HepG2 (cell line): ENCODE measurements around the gene LRTM2. TPM values are rescaled to one million over a fixed set of nuclear protein-coding genes. Genes with fewer than 3 reads are reported as not detected.
A peak's percentile ranks its signal among the peaks of the same experiment; 100 is the strongest.

Experiments
- ATAC-seq: fragments of 200-7000 bp; cut with Tn5 transposase; 3 replicates; pipeline ENCODE4 v1.9.1; 2020; ENCODE audit warnings: mild to moderate bottlenecking, moderate library complexity
- BruUV-seq: library from RNA; stranded (reverse); fragments of 400-500 nt; replicated peaks from 2 replicates; lab custom pipeline; 2021; lab: Mats Ljungman, UMichigan
- CTCF ChIA-PET: fragments of 300-600 bp; formaldehyde crosslinking; extraction: SDS; loops from one replicate; lab custom pipeline; 2021; ENCODE audit warnings: low total read pairs, inconsistent platforms, low intra/inter-chr PET ratio; lab: Yijun Ruan, JAX
- POLR2A ChIA-PET: fragments of 350-600 bp; sonication (Branson Sonifier 250); formaldehyde crosslinking; loops from one replicate; lab custom pipeline; 2020; ENCODE audit warnings: antibody characterized with exemption, inconsistent platforms; lab: Yijun Ruan, JAX
- DNase-seq: peaks from one replicate; pipeline ENCODE4 v3.0.0-alpha.2; 2015; ENCODE audit warnings: low spot score
- FAIRE-seq: peaks from 3 replicates; lab custom pipeline; 2011; peaks lifted over from hg19 to GRCh38; lab: Jason Lieb, UNC
- H2AFZ ChIP-seq: one replicate; pipeline ENCODE4 v1.6.1; 2011; ENCODE audit warnings: low read length, inconsistent platforms
- H3K27ac ChIP-seq: fragments of 300-600 bp; 3 replicates; pipeline ENCODE4 v1.8.0; 2011; ENCODE audit warnings: mixed run types, mild to moderate bottlenecking, mixed read lengths, low read length, inconsistent platforms; ENCODE audit not compliant: insufficient read depth; ENCODE audit errors: extremely low read length
- H3K27me3 ChIP-seq, 2 experiments: fragments of 200-600 bp in 1 of 2; 2 replicates in 1 of 2; 3 replicates in 1 of 2; pipeline versions ENCODE4 v1.6.0 to v1.8.0; 2011; ENCODE audit warnings: low read length in 2 of 2, mild to moderate bottlenecking in 2 of 2, moderate library complexity in 2 of 2, inconsistent platforms in 1 of 2; ENCODE audit not compliant: insufficient read depth in 2 of 2, control insufficient read depth in 1 of 2
- H3K36me3 ChIP-seq, 2 experiments: fragments of 200-600 bp in 1 of 2; replicated peaks in 1 of 2; 2 replicates in 1 of 2; 3 replicates in 1 of 2; pipeline versions ENCODE4 v1.5.1 to v1.8.0; 2011; ENCODE audit warnings: low read length in 2 of 2, inconsistent platforms in 1 of 2; ENCODE audit not compliant: insufficient read depth in 2 of 2, control insufficient read depth in 1 of 2
- H3K4me1 ChIP-seq: 2 replicates; pipeline ENCODE4 v1.5.1; 2012; ENCODE audit warnings: low read length, inconsistent platforms; ENCODE audit not compliant: insufficient read depth
- H3K4me2 ChIP-seq: 2 replicates; pipeline ENCODE4 v1.6.0; 2011; ENCODE audit warnings: low read depth, low read length, inconsistent platforms
- H3K4me3 ChIP-seq, 3 experiments: fragments of 200-600 bp in 1 of 3; sonication (generic), shearing (Covaris generic) in 1 of 3; replicated peaks in 1 of 3; 2 replicates each; pipeline ENCODE4 v1.5.1; 2011 to 2016; ENCODE audit warnings: low read length in 3 of 3, inconsistent platforms in 2 of 3, low read depth in 2 of 3, mild to moderate bottlenecking in 2 of 3, control low read depth in 1 of 3, mixed read lengths in 1 of 3; ENCODE audit not compliant: insufficient read depth in 1 of 3
- H3K79me2 ChIP-seq: one replicate; pipeline ENCODE4 v1.6.1; 2011; ENCODE audit warnings: low read length, inconsistent platforms; ENCODE audit not compliant: insufficient read depth
- H3K9ac ChIP-seq: 2 replicates; pipeline ENCODE4 v1.6.0; 2011; ENCODE audit warnings: mild to moderate bottlenecking, low read depth, low read length, inconsistent platforms; ENCODE audit not compliant: insufficient read depth
- H3K9me3 ChIP-seq: 2 replicates; pipeline ENCODE4 v1.5.1; 2012; ENCODE audit warnings: mild to moderate bottlenecking, low read length
- H4K20me1 ChIP-seq: 2 replicates; pipeline ENCODE4 v1.6.0; 2011; ENCODE audit warnings: inconsistent platforms, mild to moderate bottlenecking, low read length, moderate library complexity; ENCODE audit not compliant: insufficient read depth
- BRD4 ChIP-seq: sonication (generic); formaldehyde crosslinking; IDR thresholded peaks from 2 replicates; pipeline ENCODE4 v1.4.0; 2020; ENCODE audit warnings: missing genetic modification reagents
- NFIC ChIP-seq: IDR thresholded peaks from 2 replicates; pipeline ENCODE4 v1.6.1; 2012; ENCODE audit warnings: mild to moderate bottlenecking, low read length, inconsistent platforms
- PAF1 ChIP-seq: IDR thresholded peaks from 2 replicates; pipeline ENCODE4 v1.6.1; 2016; ENCODE audit warnings: missing genetic modification reagents, missing compliant biosample characterization
- POLR2A ChIP-seq, 2 experiments: IDR thresholded peaks; 2 replicates each; pipeline ENCODE4 v1.6.1; 2011; ENCODE audit warnings: low read depth in 2 of 2, low read length in 2 of 2, mild to moderate bottlenecking in 1 of 2, moderate library complexity in 1 of 2; ENCODE audit not compliant: insufficient read depth in 1 of 2
- RBM22 ChIP-seq: fragments of 200-400 bp; formaldehyde crosslinking; optimal IDR thresholded peaks from 2 replicates; pipeline ENCODE3; 2017; ENCODE audit warnings: mild to moderate bottlenecking, low read length, moderate library complexity
- THYN1 ChIP-seq: sonication (generic); formaldehyde crosslinking; IDR thresholded peaks from 2 replicates; pipeline ENCODE4 v1.8.1; 2023; ENCODE audit warnings: low read depth, mild to moderate bottlenecking, moderate library complexity, missing genetic modification reagents, borderline replicate concordance
- ZBTB38 ChIP-seq: sonication (generic); formaldehyde crosslinking; IDR thresholded peaks from 2 replicates; pipeline ENCODE4 v1.5.1; 2020; ENCODE audit warnings: mild to moderate bottlenecking, missing genetic modification reagents
- ZNF101 ChIP-seq: sonication (generic); formaldehyde crosslinking; IDR thresholded peaks from 2 replicates; pipeline ENCODE4 v1.4.0; 2020; ENCODE audit warnings: mild to moderate bottlenecking, low read depth, missing genetic modification reagents, borderline replicate concordance
- WGBS: methylation state at CpG from one replicate; pipeline ENCODE4 v1.1.6; 2017; ENCODE audit warnings: low lambda C conversion rate; 5-methylcytosine and 5-hydroxymethylcytosine counted together
- in situ Hi-C: cut with HindIII; loops from 2 replicates; pipeline ENCODE4 v1.10.0; 2017; ENCODE audit warnings: low pct_unique_long_range_greater_than_20kb; ENCODE audit not compliant: extremely low pct_ligation_motif_present
- intact Hi-C: fragments of 100-400 bp; cut with micrococcal nuclease; formaldehyde crosslinking; loops from one replicate; pipeline ENCODE4 v1.10.0; 2022; ENCODE audit not compliant: unreplicated experiment
- polyA plus RNA-seq, 8 experiments: library from polyadenylated mRNA; depleted of rRNA in 3 of 8; stranded (reverse) in 7 of 8; unstranded in 1 of 8; fragments of >200 nt; fragmentation: Illumina TruSeq in 4 of 8; extraction: Trizol in 4 of 8; gene quantifications; 2 replicates each; pipeline versions ENCODE4 v1.2.1 to v1.2.3, GENCODE V29; 2011 to 2016; ENCODE audit warnings: low read depth in 4 of 8, missing spikeins in 1 of 8, mixed read lengths in 1 of 8; ENCODE audit not compliant: insufficient read depth in 1 of 8
- total RNA-seq, 5 experiments: library from RNA; depleted of rRNA; stranded (reverse); fragments of >200 nt; fragmentation: Illumina TruSeq; extraction: Trizol; gene quantifications; 2 replicates each; pipeline ENCODE4 v1.2.3, GENCODE V29; 2016; ENCODE audit warnings: low read depth in 1 of 5
- TF ChIP-seq, protein P1 (sequence below): sonication (generic); formaldehyde crosslinking; IDR thresholded peaks from 2 replicates; pipeline ENCODE4 v1.4.0; 2020; ENCODE audit warnings: mild to moderate bottlenecking, missing genetic modification reagents

The LRTM2 gene
- total and polyA plus RNA-seq, 2 of the 13 experiments (the other 11 are each of a cell fraction or from before 2014, with no cell fraction given), result 0.09 TPM; not detected in 1

DNA sequence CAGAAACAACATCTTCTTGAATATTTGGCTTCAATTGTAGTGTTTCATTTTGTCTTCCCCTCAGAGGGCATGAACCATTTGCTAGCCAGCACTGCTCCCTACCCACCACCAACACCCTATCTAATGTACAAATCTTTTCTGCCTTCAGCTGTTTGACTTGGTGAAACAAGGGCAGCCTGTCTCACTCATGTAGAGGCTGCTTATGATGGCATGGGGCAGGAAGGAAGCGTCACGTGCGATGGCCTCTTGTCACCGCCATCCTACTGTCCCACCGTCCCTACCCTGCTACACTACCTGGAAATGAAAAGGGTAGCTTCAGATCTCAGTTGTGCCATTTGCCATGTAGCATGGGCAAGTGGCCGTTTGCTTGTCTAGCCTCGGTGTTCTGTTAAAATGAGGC, 29.9 kb upstream of the LRTM2 start:
- H3K9ac ChIP-seq, result no peak overlapping the region
- no peak overlapping the region for H2AFZ ChIP-seq
- no peak overlapping the region for H3K4me2 ChIP-seq
- in situ Hi-C loops, result loop anchor here (5.0 kb wide), 2 partner anchors 138 to 147 kb away; no protein-coding TSS in a partner anchor
- no peak overlapping the region for H3K27ac ChIP-seq
- ATAC-seq, result peak; percentile 9; the same call in 2 of the 3 replicates
- no peak for DNase-seq
- H4K20me1 ChIP-seq, result no peaks in the 10 kb centered on the region
- H3K9me3 ChIP-seq, result no peaks in the 10 kb centered on the region
- intact Hi-C loops, result loop anchor here (5.0 kb wide), 1 partner anchor 98 kb away; the partner anchor contains the start of gene ADIPOR2
- H3K36me3 ChIP-seq, result peaks cover 7 to 32% of the 10 kb centered on the region in 2 experiments
- ChIA-PET CTCF (interaction anchor here (0.9 to 3.2 kb wide), 4 partner anchors 80 to 156 kb away, joined by 3 to 47 read pairs (median 10); no protein-coding TSS in a partner anchor), POLR2A (interaction anchor here (1.6 kb wide), 1 partner anchor 138 kb away, joined by 14 read pairs; no protein-coding TSS in a partner anchor)
- no TSS peak for BruUV-seq
- no peak for FAIRE-seq
- 90% methylated on average over 7 of the region's 7 CpGs for WGBS
- TF ChIP-seq PAF1 (CRISPR knock-in tag) (peak; percentile 54; the same call in 1 of the 2 replicates), BRD4 (CRISPR knock-in tag) (no peak), RBM22 (peak; percentile 26), THYN1 (CRISPR knock-in tag) (no peak), ZBTB38 (CRISPR knock-in tag) (0 out of 2 replicates have a peak, but pooled peaks have one; percentile 27), ZNF101 (CRISPR knock-in tag) (no peak), NFIC (0 out of 2 replicates have a peak, but pooled peaks have one; percentile 8), POLR2A (IDR thresholded peaks at IDR 0.05; ENCODE audit: insufficient read depth in 1 of 2, low read depth in 2 of 2, low read length in 2 of 2) (0 out of 4 replicates have a peak, but pooled peaks of 1 of the 2 experiments have one; percentile 34)
- TF ChIP-seq, protein P1, sequence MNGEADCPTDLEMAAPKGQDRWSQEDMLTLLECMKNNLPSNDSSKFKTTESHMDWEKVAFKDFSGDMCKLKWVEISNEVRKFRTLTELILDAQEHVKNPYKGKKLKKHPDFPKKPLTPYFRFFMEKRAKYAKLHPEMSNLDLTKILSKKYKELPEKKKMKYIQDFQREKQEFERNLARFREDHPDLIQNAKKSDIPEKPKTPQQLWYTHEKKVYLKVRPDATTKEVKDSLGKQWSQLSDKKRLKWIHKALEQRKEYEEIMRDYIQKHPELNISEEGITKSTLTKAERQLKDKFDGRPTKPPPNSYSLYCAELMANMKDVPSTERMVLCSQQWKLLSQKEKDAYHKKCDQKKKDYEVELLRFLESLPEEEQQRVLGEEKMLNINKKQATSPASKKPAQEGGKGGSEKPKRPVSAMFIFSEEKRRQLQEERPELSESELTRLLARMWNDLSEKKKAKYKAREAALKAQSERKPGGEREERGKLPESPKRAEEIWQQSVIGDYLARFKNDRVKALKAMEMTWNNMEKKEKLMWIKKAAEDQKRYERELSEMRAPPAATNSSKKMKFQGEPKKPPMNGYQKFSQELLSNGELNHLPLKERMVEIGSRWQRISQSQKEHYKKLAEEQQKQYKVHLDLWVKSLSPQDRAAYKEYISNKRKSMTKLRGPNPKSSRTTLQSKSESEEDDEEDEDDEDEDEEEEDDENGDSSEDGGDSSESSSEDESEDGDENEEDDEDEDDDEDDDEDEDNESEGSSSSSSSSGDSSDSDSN (CRISPR knock-in tag), result no peak
- H3K4me1 ChIP-seq, result peaks cover 14% of the 10 kb centered on the region; the same call in 1 of the 2 replicates
- H3K4me3 ChIP-seq, result no peak overlapping the region
- H3K79me2 ChIP-seq, result no peaks in the 10 kb centered on the region
- H3K27me3 ChIP-seq, result no peaks in the 10 kb centered on the region
